Naive thymus-derived CD4-positive, alpha-beta T cell (primary cell): ENCODE measurements around the gene NANP. TPM values are rescaled to one million over a fixed set of nuclear protein-coding genes. Genes with fewer than 3 reads are reported as not detected.
A peak's percentile ranks its signal among the peaks of the same experiment; 100 is the strongest.

Source experiments
- ATAC-seq: fragments of 150-1000 bp; cut with Tn5 transposase; 2 replicates; pipeline ENCODE4 v1.10.0; 2021; ENCODE audit warnings: mild to moderate bottlenecking, moderate library complexity
- CTCF ChIA-PET: fragments of 350-600 bp; sonication (Branson Sonifier 250); formaldehyde crosslinking; loops from one replicate; lab custom pipeline; 2021; ENCODE audit warnings: antibody characterized with exemption; lab: Charles Lee
- POLR2A ChIA-PET: fragments of 350-600 bp; sonication (Branson Sonifier 250); formaldehyde crosslinking; loops from one replicate; lab custom pipeline; 2021; ENCODE audit warnings: antibody characterized with exemption, inconsistent platforms; lab: Charles Lee
- DNase-seq, 9 donors: peaks; one replicate each; pipeline versions ENCODE4 v3.0.0 to v3.0.0-alpha.2; 2020 to 2022; ENCODE audit warnings: mixed read lengths in 1 of 9
- H3K27ac ChIP-seq: one replicate; pipeline ENCODE4 v1.7.0; 2013; ENCODE audit warnings: mild to moderate bottlenecking, low read depth, low read length, moderate library complexity
- H3K27me3 ChIP-seq, 2 donors: one replicate each; pipeline ENCODE4 v1.7.0; 2013; ENCODE audit warnings: low read length in 2 of 2, mild to moderate bottlenecking in 2 of 2, moderate library complexity in 2 of 2; ENCODE audit not compliant: control insufficient read depth in 2 of 2, insufficient read depth in 2 of 2
- H3K36me3 ChIP-seq, 3 experiments: 1 replicate in 2 of 3; 2 replicates in 1 of 3; pipeline ENCODE4 v1.7.0; 2013; ENCODE audit warnings: low read length in 3 of 3, mild to moderate bottlenecking in 3 of 3, moderate library complexity in 1 of 3; ENCODE audit not compliant: insufficient read depth in 3 of 3, control insufficient read depth in 2 of 3
- H3K4me1 ChIP-seq, 2 donors: one replicate each; pipeline ENCODE4 v1.7.0; 2013; ENCODE audit warnings: low read length in 2 of 2, mild to moderate bottlenecking in 2 of 2, moderate library complexity in 1 of 2; ENCODE audit not compliant: control insufficient read depth in 2 of 2, insufficient read depth in 2 of 2
- H3K4me3 ChIP-seq: 2 replicates; pipeline ENCODE4 v1.7.0; 2013; ENCODE audit warnings: mild to moderate bottlenecking, low read length
- H3K9me3 ChIP-seq, 3 experiments: 1 replicate in 2 of 3; 2 replicates in 1 of 3; pipeline ENCODE4 v1.7.0; 2013; ENCODE audit warnings: low read length in 3 of 3; ENCODE audit not compliant: control insufficient read depth in 2 of 3
- H3K27ac Mint-ChIP-seq, 9 donors: one replicate each; pipeline ENCODE4 v1.8.0; 2020 to 2022; ENCODE audit warnings: mixed read lengths in 9 of 9, mild to moderate bottlenecking in 8 of 9, moderate library complexity in 5 of 9, inconsistent platforms in 2 of 9
- H3K27me3 Mint-ChIP-seq, 5 donors: one replicate each; pipeline ENCODE4 v1.8.0; 2021 to 2022; ENCODE audit warnings: mixed read lengths in 5 of 5, mild to moderate bottlenecking in 1 of 5
- H3K36me3 Mint-ChIP-seq, 5 donors: one replicate each; pipeline ENCODE4 v1.8.0; 2020 to 2022; ENCODE audit warnings: mixed read lengths in 5 of 5, mild to moderate bottlenecking in 3 of 5, inconsistent platforms in 1 of 5
- H3K4me1 Mint-ChIP-seq, 7 donors: one replicate each; pipeline ENCODE4 v1.8.0; 2020 to 2022; ENCODE audit warnings: mixed read lengths in 7 of 7, mild to moderate bottlenecking in 3 of 7, inconsistent platforms in 1 of 7
- H3K4me3 Mint-ChIP-seq, 10 donors: one replicate each; pipeline ENCODE4 v1.8.0; 2020 to 2022; ENCODE audit warnings: mild to moderate bottlenecking in 10 of 10, mixed read lengths in 10 of 10, moderate library complexity in 6 of 10, inconsistent platforms in 2 of 10
- H3K9me3 Mint-ChIP-seq, 11 donors: one replicate each; pipeline ENCODE4 v1.8.0; 2020 to 2022; ENCODE audit warnings: mixed read lengths in 11 of 11, mild to moderate bottlenecking in 4 of 11, inconsistent platforms in 1 of 11, moderate library complexity in 1 of 11
- intact Hi-C, 2 donors: fragments of 100-400 bp; cut with micrococcal nuclease; formaldehyde crosslinking; loops; one replicate each; pipeline ENCODE4 v1.15.1; 2023
- polyA plus RNA-seq, 2 donors: library from polyadenylated mRNA; unstranded; fragments of 300-500 nt; fragmentation: Illumina TruSeq; gene quantifications; one replicate each; pipeline ENCODE4 v1.2.3, GENCODE V29; 2021
- total RNA-seq, 6 experiments: library from RNA in 5 of 6; stranded (reverse) in 5 of 6; gene quantifications; 1 replicate in 5 of 6; 2 replicates in 1 of 6; pipeline ENCODE4 v1.2.3 and lab custom pipeline; 2021 to 2026

The NANP gene
- total and polyA plus RNA-seq, 7 experiments from 2014 or later, result 0.75 to 7.0 (median 1.6) TPM

DNA sequence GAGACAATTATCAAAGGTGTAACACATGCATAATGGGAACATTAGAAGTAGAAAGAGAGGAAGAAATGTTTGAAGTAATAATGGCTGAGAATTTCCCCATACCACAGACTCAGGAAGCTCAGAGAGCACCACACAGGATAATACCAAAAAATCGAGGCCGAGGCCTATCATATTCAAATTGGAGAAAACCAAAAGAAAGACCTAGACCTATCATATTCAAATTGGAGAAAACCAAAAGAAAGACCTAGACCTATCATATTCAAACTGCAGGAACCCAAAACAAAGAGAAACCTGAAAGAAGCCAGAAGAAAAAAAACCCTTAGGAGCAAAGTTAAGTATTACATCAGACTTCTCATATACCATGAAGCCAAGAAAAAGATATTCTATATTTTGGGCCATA is 56.5 kb downstream of the NANP start:
- POLR2A ChIA-PET, result no interaction called here
- ATAC-seq, result no peak
- Histone ChIP-seq H3K36me3 (no peaks in the 10 kb centered on the region), H3K4me1 (no peaks in the 10 kb centered on the region), H3K9me3 (no peaks in the 10 kb centered on the region), H3K27me3 (no peaks in the 10 kb centered on the region), H3K27ac (no peak overlapping the region), H3K4me3 (no peak overlapping the region)
- CTCF ChIA-PET, result interaction anchor here (0.6 kb wide), 1 partner anchor 9 kb away, joined by 7 read pairs; no protein-coding TSS in a partner anchor
- no peak overlapping the region for H3K4me3 Mint-ChIP-seq
- H3K9me3 Mint-ChIP-seq, result peaks cover 0 to 6% (median 2%) of the 10 kb centered on the region in 11 donors
- H3K27me3 Mint-ChIP-seq, result no peaks in the 10 kb centered on the region
- peaks cover 0 to 11% (median 5%) of the 10 kb centered on the region in 5 donors for H3K36me3 Mint-ChIP-seq
- peak overlapping the region in 3 of 9 donors; percentile 9 to 35 (median 24) for H3K27ac Mint-ChIP-seq
- peaks cover 6 to 17% (median 10%) of the 10 kb centered on the region in 7 donors for H3K4me1 Mint-ChIP-seq
- intact Hi-C loops, result no loop called here
- no peak for DNase-seq

DNA sequence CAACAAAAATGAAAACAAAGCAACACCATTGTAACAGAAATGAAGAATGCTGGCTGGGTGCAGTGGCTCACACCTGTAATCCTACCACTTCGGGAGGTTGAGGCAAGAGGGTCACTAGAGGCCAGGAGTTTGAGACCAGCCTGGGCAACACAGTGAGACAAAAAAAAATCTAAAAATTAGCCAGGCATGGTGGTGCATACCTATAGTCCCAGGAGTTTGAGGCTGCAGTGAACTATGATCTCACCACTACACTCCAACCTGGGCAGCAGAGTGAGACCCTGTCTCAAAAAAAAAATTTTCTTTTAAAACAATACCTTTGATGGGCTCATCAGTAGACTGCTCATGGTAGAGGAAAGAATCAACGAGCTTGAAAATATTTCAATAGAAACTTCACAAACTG is 57.0 kb downstream of the NANP start:
- no peak overlapping the region for H3K4me3 Mint-ChIP-seq
- no peak for ATAC-seq
- no peaks in the 10 kb centered on the region for H3K36me3 ChIP-seq
- no peak overlapping the region for H3K4me3 ChIP-seq
- POLR2A ChIA-PET, result no interaction called here
- H3K9me3 Mint-ChIP-seq, result peaks cover 0 to 6% (median 2%) of the 10 kb centered on the region in 11 donors
- intact Hi-C loops, result no loop called here
- H3K4me1 Mint-ChIP-seq, result peaks cover 6 to 17% (median 10%) of the 10 kb centered on the region in 7 donors
- H3K4me1 ChIP-seq, result no peaks in the 10 kb centered on the region
- H3K9me3 ChIP-seq, result no peaks in the 10 kb centered on the region
- peaks cover 0 to 11% (median 5%) of the 10 kb centered on the region in 5 donors for H3K36me3 Mint-ChIP-seq
- H3K27ac Mint-ChIP-seq, result peak overlapping the region in 1 of 9 donors; percentile 35
- H3K27me3 ChIP-seq, result no peaks in the 10 kb centered on the region
- CTCF ChIA-PET, result interaction anchor here (0.6 kb wide), 1 partner anchor 9 kb away, joined by 7 read pairs; no protein-coding TSS in a partner anchor
- no peak overlapping the region for H3K27ac ChIP-seq
- H3K27me3 Mint-ChIP-seq, result no peaks in the 10 kb centered on the region
- DNase-seq, result no peak

DNA sequence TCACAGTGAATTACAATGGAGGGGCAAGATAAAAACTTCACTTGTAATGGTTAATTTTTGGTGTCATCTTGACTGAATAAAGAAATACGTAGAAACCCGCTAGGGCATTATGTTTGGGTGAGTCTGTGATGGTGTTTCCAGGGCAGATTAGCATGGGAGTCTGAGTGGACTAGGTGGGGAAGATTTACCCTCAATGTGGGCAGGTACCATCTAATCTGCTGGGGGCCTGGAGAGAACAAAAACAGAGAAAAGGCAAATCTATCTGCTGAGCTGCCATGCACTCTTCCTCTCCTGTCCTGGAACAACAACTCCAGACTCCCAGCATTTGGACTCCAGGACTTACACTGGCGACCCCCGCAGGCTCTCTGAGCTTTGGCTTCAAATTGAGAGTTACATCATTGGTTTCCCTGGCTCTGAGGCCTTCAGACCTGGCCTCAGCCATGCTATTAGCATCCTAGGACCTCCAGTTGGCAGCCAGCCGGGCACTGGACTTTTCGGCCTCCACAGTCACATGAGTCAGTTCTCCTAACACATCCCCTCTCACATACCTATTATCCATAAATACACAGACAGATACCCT is 58.1 kb downstream of the NANP start:
- H3K27ac Mint-ChIP-seq, result no peak overlapping the region
- DNase-seq (no peak), ATAC-seq (no peak)
- no peak overlapping the region for H3K4me3 Mint-ChIP-seq
- peaks cover 6 to 17% (median 10%) of the 10 kb centered on the region in 7 donors for H3K4me1 Mint-ChIP-seq
- Histone ChIP-seq H3K27ac (no peak overlapping the region), H3K9me3 (no peaks in the 10 kb centered on the region), H3K36me3 (no peaks in the 10 kb centered on the region), H3K4me1 (no peaks in the 10 kb centered on the region), H3K4me3 (no peak overlapping the region), H3K27me3 (no peaks in the 10 kb centered on the region)
- no peaks in the 10 kb centered on the region for H3K27me3 Mint-ChIP-seq
- intact Hi-C loops, result no loop called here
- ChIA-PET CTCF (no interaction called here), POLR2A (no interaction called here)
- peaks cover 0 to 6% (median 2%) of the 10 kb centered on the region in 11 donors for H3K9me3 Mint-ChIP-seq
- H3K36me3 Mint-ChIP-seq, result peaks cover 0 to 8% (median 5%) of the 10 kb centered on the region in 5 donors

DNA sequence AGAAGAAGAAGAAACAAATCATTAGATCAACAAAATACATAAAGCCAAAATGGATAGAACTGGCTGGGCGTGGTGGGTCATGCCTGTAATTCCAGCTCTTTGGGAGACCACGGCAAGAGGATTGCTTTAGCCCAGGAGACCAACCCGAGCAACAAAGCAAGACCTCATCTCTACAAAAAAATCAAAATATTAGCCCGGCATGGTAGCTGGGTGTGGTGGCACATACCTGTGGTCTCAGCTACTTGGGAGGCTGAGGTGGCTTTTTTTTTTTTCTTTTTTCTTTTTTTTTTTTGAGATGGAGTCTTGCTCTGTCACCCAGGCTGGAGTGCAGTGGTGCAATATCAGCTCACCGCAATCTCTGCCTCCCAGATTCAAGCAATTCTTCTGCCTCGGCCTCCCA is 59.9 kb downstream of the NANP start:
- H3K27me3 ChIP-seq, result no peaks in the 10 kb centered on the region
- peaks cover 0 to 8% (median 4%) of the 10 kb centered on the region in 5 donors for H3K36me3 Mint-ChIP-seq
- H3K4me1 Mint-ChIP-seq, result peaks cover 6 to 17% (median 10%) of the 10 kb centered on the region in 7 donors
- H3K9me3 ChIP-seq, result no peaks in the 10 kb centered on the region
- intact Hi-C loops, result no loop called here
- POLR2A ChIA-PET, result no interaction called here
- H3K9me3 Mint-ChIP-seq, result peaks cover 0 to 11% (median 2%) of the 10 kb centered on the region in 11 donors
- ATAC-seq (no peak), DNase-seq (no peak)
- H3K27ac Mint-ChIP-seq, result no peak overlapping the region
- H3K4me1 ChIP-seq, result no peaks in the 10 kb centered on the region
- CTCF ChIA-PET, result no interaction called here
- H3K27me3 Mint-ChIP-seq, result no peaks in the 10 kb centered on the region
- no peaks in the 10 kb centered on the region for H3K36me3 ChIP-seq
- H3K27ac ChIP-seq, result no peak overlapping the region
- H3K4me3 ChIP-seq, result no peak overlapping the region
- H3K4me3 Mint-ChIP-seq, result no peak overlapping the region

DNA sequence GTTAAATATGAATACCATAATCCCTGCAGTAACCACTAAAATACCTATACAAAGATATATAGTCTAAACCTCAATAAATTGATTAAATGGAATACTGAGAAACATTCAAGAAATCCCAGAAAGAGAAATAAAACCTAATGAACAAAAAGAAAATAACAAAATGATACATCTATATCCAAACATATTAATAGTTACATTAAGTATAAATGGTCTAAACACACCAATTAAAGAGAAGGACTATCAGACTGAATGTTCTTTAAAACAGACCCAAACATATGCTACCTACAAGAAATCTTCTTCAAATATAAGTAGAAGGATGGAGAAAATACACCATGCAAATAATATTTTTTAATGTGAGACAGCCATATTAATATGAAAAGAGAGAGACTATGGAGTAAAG is 60.5 kb downstream of the NANP start:
- no peak for DNase-seq
- H3K27me3 Mint-ChIP-seq, result no peaks in the 10 kb centered on the region
- no peaks in the 10 kb centered on the region for H3K36me3 ChIP-seq
- peaks cover 0 to 8% (median 4%) of the 10 kb centered on the region in 5 donors for H3K36me3 Mint-ChIP-seq
- H3K27ac Mint-ChIP-seq, result peak overlapping the region in 1 of 9 donors; percentile 18
- ATAC-seq, result no peak
- H3K4me3 Mint-ChIP-seq, result no peak overlapping the region
- ChIA-PET POLR2A (no interaction called here), CTCF (no interaction called here)
- intact Hi-C loops, result no loop called here
- no peaks in the 10 kb centered on the region for H3K27me3 ChIP-seq
- H3K27ac ChIP-seq, result no peak overlapping the region
- H3K4me3 ChIP-seq, result no peak overlapping the region
- peaks cover 0 to 11% (median 2%) of the 10 kb centered on the region in 11 donors for H3K9me3 Mint-ChIP-seq
- peaks cover 6 to 17% (median 10%) of the 10 kb centered on the region in 7 donors for H3K4me1 Mint-ChIP-seq
- H3K4me1 ChIP-seq, result no peaks in the 10 kb centered on the region
- no peaks in the 10 kb centered on the region for H3K9me3 ChIP-seq

Other genes starting within 250 kb of the NANP start
- 10 to 100 TPM; 16.5 to 27.6 (median 22.5) TPM for gene ABHD12, start 233.2 kb downstream of the NANP start, total RNA-seq
- 10 to 100 TPM; 24.4 to 29.7 TPM for gene ABHD12, start 233.2 kb downstream of the NANP start, polyA plus RNA-seq
- gene GINS1, start 216.3 kb downstream of the NANP start, total RNA-seq, result 10 to 100 TPM in 1 of 5 experiments, under 1 TPM in 4; 0.44 to 24.9 (median 0.81) TPM
- 1 to 10 TPM in 1 of 2 donors, under 1 TPM in 1; 0.93 to 1.1 TPM for gene GINS1, start 216.3 kb downstream of the NANP start, polyA plus RNA-seq
- gene NINL, start 38.5 kb downstream of the NANP start, total RNA-seq, result 1 to 10 TPM; 1.4 to 4.2 (median 3.0) TPM
- 1 to 10 TPM in 1 of 2 donors, under 1 TPM in 1; 0.31 to 1.1 TPM for gene NINL, start 38.5 kb downstream of the NANP start, polyA plus RNA-seq
- gene ZNF337, start 72.8 kb upstream of the NANP start, total RNA-seq, result 10 to 100 TPM; 18.7 to 39.8 (median 21.2) TPM
- 10 to 100 TPM in 1 of 2 donors, 1 to 10 TPM in 1; 9.2 to 22.1 TPM for gene ZNF337, start 72.8 kb upstream of the NANP start, polyA plus RNA-seq